Fibroblast of gingiva (primary cell): Measurements from ENCODE around the gene PCK1.

ENCODE experiments used
- DNase-seq: peaks from one replicate; pipeline ENCODE4 v3.0.0-alpha.2; 2011; ENCODE audit warnings: low read depth

Gene PCK1

DNA sequence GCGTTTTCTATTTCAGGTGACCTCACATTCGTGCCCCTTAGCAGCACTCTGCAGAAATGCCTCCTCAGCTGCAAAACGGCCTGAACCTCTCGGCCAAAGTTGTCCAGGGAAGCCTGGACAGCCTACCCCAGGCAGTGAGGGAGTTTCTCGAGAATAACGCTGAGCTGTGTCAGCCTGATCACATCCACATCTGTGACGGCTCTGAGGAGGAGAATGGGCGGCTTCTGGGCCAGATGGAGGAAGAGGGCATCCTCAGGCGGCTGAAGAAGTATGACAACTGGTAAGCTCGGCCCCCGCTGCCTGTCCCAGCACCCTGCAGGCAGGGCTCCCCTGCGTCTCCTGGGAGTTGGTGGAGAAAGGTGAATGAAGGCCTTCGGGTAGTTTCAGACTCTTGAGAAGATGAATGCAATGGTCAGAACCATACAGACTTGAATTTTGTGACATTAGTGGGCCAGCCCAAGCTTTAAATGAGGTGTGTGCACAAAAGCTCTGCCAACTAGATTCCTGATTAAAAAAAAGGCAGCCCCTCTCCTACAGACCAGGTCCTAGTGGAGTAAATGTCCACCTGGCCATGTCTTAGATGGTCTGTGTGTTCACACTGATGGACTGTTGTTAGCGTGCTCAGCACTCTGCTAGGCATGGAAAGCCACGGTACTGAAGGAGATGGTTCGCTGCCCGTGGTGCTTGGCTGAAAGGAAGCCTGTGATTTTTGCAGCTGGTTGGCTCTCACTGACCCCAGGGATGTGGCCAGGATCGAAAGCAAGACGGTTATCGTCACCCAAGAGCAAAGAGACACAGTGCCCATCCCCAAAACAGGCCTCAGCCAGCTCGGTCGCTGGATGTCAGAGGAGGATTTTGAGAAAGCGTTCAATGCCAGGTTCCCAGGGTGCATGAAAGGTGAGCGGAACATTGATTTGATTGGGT, 708 bp downstream of the PCK1 start:
- no peak for DNase-seq

GRCh38 chr20:57562541-57563465, 1.9 kb downstream of the PCK1 start:
- no peak for DNase-seq

GRCh38 chr20:57563522-57563921, 2.6 kb downstream of the PCK1 start:
- no peak for DNase-seq

DNA sequence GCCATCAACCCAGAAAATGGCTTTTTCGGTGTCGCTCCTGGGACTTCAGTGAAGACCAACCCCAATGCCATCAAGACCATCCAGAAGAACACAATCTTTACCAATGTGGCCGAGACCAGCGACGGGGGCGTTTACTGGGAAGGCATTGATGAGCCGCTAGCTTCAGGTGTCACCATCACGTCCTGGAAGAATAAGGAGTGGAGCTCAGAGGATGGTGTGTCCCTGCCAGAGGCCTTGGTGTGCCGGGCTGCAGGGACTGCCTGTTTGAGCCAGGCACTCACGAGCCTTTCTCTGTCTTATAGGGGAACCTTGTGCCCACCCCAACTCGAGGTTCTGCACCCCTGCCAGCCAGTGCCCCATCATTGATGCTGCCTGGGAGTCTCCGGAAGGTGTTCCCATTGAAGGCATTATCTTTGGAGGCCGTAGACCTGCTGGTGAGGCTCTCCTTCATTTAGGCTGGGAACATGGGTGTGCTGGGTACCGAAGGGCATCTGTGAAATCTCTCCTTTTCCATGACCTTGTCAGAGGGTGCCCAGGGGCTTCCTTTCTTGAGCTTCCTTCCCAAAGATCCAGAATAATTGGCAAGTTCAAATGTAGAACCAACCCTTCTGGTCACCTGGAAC, 3.4 kb downstream of the PCK1 start:
- no peak for DNase-seq

- no peak for DNase-seq
Measured at GRCh38 chr20:57564951-57565642, 4.2 kb downstream of the PCK1 start.

DNA sequence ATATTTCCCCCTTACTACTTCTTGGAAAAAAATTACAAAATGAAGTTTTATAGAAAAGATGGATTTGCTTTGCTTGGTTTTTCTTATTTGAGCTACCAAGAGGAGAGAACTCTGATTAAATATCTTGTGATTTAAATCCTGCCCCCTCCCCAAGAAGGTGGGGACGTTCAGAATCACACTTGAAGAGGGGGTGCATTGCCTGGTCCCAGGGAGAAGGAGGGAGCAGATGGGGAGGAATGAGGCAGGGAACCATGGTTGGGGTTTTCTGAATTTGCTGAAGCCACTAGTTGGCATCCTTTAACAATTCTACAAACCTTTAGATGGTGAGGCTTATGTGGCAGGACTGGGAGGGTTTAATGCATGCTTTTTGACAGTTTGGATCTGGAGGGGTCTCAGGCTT, 5.5 kb downstream of the PCK1 start:
- DNase-seq, result no peak

GRCh38 chr20:57566803-57567459, 6.0 kb downstream of the PCK1 start:
- DNase-seq, result no peak

- DNase-seq, result no peak
Measured at GRCh38 chr20:57567471-57568079, 6.7 kb downstream of the PCK1 start.

DNA sequence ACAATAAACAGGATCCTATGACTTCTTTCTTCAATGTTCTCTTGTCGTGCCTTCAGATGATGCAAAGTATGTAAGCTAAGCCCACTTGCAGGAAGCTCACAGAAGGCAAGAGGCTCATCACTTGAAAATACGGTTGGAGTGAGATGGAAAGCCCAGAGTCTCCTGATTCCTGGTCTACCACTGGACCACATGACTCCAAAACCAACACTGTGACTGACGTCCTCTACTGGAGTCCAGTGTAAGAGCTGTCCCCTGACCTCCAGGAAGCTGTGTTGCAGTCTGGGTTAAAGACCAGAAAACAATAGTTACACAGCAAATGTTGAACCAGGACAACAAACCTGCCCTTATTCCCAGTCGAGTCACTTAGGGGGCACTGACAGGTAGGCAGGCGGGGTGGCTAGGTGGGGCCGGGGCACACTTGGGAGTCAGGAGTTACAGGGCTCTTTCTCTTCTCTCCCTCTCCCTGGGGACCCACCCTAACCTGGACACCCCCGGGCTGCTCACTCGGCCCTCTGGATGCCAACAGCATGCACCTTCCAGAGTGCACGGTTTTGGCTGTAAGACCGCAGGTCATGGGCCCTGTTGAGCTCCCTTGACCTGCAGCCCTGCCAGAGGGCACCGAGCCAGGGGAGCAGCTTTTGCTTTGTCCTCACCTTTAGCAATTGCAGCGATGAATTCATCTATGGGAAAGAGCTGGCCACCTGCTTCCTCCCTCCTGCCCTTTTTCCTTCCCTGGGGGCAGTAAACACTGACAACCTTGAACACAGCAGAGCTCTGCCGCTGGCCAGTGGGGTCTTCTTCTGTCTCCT, 7.4 kb downstream of the PCK1 start:
- DNase-seq, result no peak

GRCh38 chr20:57568960-57569359, 8.1 kb downstream of the PCK1 start:
- no peak for DNase-seq

- no peak for DNase-seq
Measured at GRCh38 chr20:57570145-57570850, 9.4 kb downstream of the PCK1 start.

GRCh38 chr20:57570920-57571319, 10.0 kb downstream of the PCK1 start:
- DNase-seq, result no peak

DNA sequence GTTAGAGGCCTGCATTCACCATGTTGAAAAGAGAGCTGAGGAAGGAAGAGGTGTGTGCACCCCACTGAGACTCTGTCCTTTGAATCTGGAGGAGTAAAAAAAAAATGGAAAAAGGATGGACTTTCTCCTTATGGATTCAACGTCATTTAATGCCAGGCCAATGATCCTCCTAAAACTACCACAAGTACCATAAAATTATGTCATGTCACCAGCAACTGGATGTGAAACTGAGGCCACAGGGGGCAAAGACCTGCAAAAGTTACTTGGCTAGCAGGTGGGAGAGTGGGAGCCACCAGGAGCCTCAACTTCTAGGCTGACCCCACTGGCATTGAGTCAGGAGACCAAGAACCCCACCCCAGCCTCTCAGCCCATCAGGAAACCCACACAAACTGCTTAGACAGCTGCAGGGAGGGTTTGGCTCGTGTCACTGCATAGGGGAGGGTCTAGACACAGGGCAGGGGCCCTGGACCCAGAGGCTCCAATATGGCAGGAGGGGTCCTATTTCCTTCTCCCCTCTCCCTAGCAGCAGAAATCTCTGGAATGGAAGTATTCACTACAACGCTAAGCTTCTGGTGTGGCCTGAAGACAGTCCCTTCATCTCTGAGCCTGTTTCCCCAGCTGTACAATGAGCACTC, 11.0 kb downstream of the PCK1 start:
- no peak for DNase-seq

- no peak for DNase-seq
Measured at GRCh38 chr20:57573242-57573641, 12.3 kb downstream of the PCK1 start.

- no peak for DNase-seq
Measured at GRCh38 chr20:57573894-57574293, 13.0 kb downstream of the PCK1 start.

DNA sequence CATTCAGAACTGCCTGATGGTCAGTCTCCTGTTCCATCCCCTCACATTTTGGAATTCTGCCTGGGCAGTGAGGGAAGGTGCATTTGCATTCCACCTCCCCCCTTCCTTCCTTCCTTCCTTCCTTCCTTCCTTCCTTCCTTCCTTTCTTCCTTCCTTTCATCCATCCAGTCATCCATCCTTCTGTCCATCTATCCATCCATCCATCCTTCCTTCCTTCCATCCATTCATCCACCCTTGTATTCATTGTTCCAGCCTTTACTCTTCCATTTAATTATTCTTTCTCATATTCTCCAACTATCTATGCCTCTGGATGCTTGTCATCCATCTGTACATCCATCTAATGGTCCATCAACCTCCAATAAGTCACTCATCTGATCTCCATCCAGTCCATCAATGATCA, 14.0 kb downstream of the PCK1 start:
- DNase-seq, result no peak

- DNase-seq, result no peak
Measured at GRCh38 chr20:57576002-57576401, 15.1 kb downstream of the PCK1 start.

- no peak for DNase-seq
Measured at GRCh38 chr20:57576617-57577550, 16.0 kb downstream of the PCK1 start.
